GM19372 (cell line): ENCODE results near the gene IL13RA1.
"Not testable (repeated sequence)": the region's sequence is repeated elsewhere in the genome, so short reads cannot be mapped to it uniquely, and the experiment has no call there.

Experiments
- ATAC-seq: cut with Tn5 transposase; IDR thresholded peaks from one replicate; pipeline ENCODE4 v1.9.1; 2021; ENCODE audit warnings: mild to moderate bottlenecking, low read depth, moderate library complexity; ENCODE audit not compliant: unreplicated experiment

Gene IL13RA1

DNA sequence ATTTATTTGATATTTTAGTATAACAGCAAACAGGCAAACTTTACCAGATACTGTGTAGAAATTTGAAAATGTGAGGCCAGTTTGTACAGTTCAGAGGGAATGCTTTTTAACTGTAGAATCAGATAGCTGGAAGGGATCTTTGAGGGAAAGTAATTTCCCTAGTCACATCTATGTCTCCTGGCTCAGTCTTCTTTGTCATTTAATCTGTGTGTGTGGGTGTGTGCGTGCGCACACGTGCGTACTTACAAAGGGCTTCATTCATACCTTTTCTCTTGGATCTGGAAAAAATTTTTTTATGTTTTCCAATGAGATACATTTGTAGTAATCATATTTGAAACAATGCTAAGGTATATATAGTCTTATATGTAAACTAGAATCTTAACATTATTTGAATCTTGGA lies 44.6 kb downstream of the IL13RA1 start:
- no peak for ATAC-seq

DNA sequence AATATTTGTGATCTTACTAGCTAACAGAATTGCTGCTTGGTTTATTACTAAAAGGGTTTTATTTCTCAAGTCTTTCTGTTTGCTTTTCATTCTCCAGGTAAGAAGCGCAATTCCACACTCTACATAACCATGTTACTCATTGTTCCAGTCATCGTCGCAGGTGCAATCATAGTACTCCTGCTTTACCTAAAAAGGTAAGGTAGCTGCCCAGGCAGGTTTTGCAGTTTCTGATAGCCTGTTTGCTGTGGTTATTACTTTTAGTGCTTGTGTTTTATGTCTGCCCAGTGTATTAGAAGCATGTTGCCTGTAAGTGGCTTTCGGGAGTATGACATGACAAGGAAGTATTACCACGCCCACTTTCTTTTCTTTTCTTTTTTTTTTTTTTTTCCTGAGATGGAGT lies 46.4 kb downstream of the IL13RA1 start:
- ATAC-seq: no peak

GRCh38 chrX:118779581-118779980 lies 52.2 kb downstream of the IL13RA1 start:
- ATAC-seq: no peak

DNA sequence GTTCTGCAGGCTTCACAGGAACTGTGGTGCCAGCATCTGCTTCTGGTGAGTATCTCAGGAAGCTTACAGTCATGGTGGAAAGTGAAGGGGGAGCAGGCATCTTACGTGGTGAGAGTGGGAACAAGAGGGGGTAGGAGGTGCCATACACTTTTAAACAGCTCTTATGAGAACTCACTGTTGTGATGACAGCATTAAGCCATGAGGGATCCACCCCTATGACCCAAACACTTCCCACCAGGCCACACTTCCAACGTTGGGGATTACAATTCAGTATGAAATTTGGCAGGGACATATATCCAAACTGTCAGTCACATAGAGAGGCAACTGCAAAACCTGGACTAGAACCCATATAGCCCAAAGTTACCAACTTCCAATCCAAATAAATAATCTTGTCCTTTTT lies 53.1 kb downstream of the IL13RA1 start:
- no peak for ATAC-seq

DNA sequence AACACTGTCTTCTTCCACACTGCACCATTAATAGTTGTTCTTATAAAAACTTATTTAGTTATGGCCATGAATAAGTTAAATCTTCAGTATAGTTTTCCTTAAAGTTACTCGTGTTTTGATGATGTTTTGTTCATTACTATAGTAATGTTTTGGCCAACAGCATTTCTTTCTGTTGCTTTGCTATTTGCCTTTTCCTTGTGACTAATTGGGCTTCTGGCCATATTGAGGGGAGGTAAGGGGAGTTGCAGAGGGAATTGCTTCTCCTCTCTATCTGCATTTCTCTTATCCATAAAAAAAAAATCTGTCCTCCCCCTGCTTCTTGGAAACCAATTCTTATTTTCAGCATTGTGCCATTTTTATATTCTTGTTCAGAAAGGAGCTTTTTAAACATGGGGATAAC lies 53.5 kb downstream of the IL13RA1 start:
- ATAC-seq: no peak

DNA sequence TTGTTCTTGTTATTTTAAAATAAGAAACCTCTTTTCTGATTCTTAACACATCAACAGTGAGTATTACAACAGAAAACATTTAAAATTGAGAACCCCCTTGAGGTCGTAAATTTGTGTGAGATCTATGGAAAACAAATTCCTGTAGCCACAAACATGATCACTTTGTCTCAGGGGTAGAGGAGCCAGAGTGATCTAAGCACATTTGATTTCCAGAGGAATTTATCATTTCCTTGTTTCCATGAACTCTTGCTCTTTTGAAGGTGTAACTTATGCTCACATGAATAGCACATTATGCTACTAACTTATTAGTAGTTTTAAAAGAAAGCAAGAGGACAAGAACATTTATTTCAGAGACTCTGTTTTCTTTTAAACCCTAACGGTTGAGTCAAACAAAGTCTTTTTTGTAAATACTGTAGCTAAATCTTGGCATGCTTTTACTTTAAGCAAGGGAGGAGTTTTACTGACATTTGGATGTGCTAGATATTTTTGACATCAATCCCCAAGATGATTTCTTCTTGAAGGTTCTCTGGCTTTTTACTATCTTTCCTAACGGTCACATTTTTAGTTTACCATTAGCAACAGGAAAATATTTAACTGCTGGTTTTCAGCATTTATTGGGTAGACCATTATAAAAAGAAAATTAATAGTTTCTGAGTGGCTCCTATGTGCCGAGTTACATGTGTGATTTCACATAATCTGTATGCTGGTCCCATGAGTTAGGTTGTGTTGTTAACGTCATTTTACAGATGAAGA lies 68.3 kb downstream of the IL13RA1 start:
- no peak for ATAC-seq

DNA sequence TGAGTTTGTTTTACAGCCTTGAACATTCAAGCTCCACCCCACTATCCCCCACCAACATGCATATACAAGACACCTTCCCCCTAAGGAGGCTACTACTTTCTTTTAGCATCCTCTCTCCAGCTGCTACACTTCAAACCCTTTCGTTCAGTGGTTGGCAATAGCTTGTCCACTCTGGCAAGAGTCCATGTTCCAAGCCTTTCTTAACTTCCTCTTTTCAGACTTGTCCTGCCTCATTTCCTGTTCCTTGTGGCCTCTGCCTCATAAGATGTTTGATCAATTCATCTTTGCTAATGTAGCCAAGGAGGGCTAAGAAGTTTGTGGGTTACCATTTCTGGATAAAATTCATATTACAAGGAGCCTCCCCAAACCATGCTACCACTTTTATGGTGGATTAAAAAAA lies 75.5 kb downstream of the IL13RA1 start:
- ATAC-seq: no peak

DNA sequence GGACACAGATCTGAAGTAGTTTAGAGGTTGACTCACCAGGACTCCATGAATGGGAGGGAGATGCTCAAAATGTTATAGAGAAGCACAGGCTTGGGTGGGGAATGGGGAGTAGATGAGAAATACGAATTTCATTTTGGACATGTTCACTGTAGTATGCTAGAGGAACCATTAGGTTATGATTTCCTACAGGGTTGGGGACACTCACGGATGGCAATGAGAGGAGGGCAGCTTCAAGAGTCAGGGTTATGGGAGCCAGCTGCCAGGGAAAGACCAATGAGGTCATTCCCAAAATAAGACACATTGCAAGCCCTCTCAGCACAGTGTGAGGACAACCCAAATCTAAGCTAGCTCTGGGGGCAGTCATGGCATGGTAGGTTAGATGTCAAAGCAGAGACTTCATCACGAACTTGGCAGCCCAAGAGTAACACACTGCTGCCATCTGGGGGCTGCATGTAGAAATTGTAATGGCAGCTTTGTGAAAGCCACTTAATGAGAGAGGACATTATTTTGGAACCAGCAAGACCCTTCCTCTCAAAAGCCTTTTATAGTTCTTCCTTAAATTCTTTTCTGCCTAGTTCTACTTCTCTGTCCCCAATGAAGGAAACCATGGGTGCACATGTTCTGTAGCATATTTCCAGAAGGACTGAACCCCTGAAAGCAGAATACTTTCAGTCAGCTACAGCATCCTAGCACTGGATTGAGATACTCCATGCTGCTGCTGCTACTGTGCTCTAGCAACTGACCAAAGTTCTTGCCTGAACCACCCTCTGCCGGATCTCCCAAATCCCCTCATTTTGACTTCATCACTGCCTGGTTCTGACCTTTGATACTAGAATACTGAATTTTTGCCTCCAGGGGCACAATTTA lies 80.0 kb downstream of the IL13RA1 start:
- ATAC-seq: no peak

DNA sequence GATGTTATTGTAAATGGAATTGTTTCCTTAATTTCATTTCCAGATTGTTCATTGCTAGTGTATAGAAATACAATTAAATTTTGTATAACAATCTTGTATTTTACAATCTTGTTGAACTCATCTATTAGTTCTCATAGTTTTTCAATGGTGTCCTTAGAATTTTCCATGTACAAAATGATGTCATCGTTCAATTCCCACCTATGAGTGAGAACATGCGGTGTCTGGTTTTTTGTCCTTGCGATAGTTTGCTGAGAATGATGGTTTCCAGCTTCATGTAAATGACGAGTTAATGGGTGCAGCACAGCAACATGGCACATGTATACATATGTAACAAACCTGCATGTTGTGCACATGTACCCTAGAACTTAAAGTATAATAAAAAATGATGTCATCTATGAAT lies 89.9 kb downstream of the IL13RA1 start:
- ATAC-seq: not testable (repeated sequence)

GRCh38 chrX:118823263-118824172 lies 96.1 kb downstream of the IL13RA1 start, which contains the start of gene ZCCHC12:
Gene ZCCHC12, plus strand, starts transcription at chrX:118823824. Its CDS starts 1,421 bp downstream, at chrX:118825245.
- no peak for ATAC-seq

DNA sequence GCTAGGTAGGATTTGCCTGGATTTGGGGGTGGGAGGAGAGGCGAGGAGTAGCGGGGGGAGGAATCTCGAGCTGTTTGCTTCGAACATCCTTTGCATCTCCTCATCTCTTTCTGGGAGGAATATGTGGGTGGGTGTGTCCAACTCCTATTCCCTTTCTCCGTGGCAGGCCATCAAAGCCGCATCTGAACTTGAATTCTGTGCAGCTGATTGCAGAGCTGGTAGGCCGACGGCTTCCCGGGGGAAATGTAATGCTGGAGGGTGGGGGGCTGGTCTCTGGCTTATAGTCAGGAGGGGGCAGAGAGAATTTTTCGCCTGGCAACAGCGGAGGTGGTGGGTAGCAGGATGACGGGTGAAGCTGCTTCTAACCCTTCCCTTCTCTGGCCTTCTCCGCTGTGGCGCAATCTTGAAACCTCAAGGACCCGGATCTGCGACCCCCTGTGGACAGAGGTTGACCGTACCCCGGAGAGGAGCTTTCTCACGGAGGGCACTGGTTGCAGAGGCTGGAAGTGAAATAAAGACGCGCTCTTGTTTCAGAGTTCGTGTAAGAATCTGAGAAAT lies 96.8 kb downstream of the IL13RA1 start:
- ATAC-seq: no peak

GRCh38 chrX:118825227-118825626 lies 97.8 kb downstream of the IL13RA1 start:
- no peak for ATAC-seq

DNA sequence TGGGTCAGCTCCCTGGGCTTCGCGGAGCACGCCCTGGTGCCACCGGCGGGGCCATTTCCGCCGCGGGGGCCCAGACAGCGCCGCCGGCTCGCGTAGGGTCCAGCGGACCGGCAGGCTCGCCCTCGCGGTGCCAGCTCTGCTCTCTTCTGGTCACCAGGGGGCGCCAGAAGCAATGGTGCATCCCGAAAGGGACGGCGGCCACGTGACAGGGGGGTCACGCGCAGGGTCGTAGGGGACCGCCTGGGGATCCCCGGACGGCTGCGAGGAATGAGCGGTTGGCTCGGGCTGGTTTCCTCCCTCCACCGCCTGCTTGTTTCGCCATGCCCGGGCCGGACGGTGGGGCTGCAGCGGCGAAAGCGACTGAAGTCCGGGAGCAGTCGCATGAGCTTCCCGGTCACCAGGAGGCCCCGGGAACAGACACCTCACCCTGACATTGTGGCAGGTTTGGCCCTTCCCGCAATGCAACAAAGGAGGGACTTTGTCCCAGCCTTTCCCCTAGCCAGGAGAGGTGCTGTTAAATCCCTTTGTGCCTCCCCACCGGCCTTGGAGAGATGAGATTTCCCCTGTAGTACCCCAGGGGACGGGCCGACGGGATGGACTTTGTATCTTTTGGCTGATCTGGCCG lies 112.0 kb downstream of the IL13RA1 start:
- no peak for ATAC-seq
